ENCODE measurements around the gene TNS3. TPM values are rescaled to one million over a fixed set of nuclear protein-coding genes. Genes with fewer than 3 reads are reported as not detected.

The TNS3 gene
- total RNA-seq, 1 experiment from 2014 or later: 9.5 TPM

DNA sequence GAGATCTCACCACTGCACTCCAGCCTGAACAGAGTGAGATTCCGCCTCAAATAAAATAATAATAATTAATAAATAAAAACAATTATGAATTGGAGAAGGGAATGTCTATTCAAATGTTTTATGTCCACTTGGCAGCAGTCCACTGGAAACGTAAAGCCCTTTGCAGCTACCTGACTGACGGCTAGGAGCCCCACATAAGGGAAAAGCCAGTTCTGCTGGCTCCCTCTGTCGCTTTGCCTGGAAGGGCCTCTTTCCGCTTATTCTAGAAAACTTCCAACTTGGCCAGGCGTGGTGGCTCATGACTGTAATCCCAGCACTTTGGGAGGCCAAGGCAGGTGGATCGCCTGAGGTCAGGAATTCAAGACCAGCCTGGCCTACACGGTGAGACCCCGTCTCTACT lies 6.1 kb upstream of the TNS3 start:
- H3K79me2 ChIP-seq (ENCODE audit: insufficient read depth, low read length): no peaks in the 10 kb centered on the region
- no peak overlapping the region for H2BK12ac ChIP-seq (ENCODE audit: insufficient read length, low read depth, low read length)
- no peaks in the 10 kb centered on the region for H3K27me3 ChIP-seq (ENCODE audit: insufficient read depth, low read length)
- TF ChIP-seq, protein P1, sequence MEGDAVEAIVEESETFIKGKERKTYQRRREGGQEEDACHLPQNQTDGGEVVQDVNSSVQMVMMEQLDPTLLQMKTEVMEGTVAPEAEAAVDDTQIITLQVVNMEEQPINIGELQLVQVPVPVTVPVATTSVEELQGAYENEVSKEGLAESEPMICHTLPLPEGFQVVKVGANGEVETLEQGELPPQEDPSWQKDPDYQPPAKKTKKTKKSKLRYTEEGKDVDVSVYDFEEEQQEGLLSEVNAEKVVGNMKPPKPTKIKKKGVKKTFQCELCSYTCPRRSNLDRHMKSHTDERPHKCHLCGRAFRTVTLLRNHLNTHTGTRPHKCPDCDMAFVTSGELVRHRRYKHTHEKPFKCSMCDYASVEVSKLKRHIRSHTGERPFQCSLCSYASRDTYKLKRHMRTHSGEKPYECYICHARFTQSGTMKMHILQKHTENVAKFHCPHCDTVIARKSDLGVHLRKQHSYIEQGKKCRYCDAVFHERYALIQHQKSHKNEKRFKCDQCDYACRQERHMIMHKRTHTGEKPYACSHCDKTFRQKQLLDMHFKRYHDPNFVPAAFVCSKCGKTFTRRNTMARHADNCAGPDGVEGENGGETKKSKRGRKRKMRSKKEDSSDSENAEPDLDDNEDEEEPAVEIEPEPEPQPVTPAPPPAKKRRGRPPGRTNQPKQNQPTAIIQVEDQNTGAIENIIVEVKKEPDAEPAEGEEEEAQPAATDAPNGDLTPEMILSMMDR (conservative IDR thresholded peaks at IDR 0.05): no peak
- peak overlapping the region in 1 of 3 experiments; percentile 55; a peak in 1 of 7 replicates for H3K27ac Mint-ChIP-seq
- H3K23ac ChIP-seq (ENCODE audit: insufficient read length, low read depth, low read length): no peak overlapping the region
- H3K9ac ChIP-seq (ENCODE audit: extremely low read depth, insufficient read length, low read length): no peak overlapping the region
- H3K4me1 ChIP-seq (ENCODE audit: insufficient read depth, low read length): peaks cover 13% of the 10 kb centered on the region; the same call in 1 of the 2 replicates
- peaks cover 27 to 33% of the 10 kb centered on the region in 2 experiments for H3K4me1 Mint-ChIP-seq
- DNase-seq: no peak
- no peak overlapping the region for H3K56ac ChIP-seq (ENCODE audit: insufficient read length, low read depth, low read length)
- H2BK15ac ChIP-seq (ENCODE audit: low read depth, low read length): no peak overlapping the region
- no peak overlapping the region for H3K4me2 ChIP-seq (ENCODE audit: insufficient read depth, insufficient read length, low read length)
- H2BK5ac ChIP-seq (ENCODE audit: insufficient read length, low read length): no peak overlapping the region
- no peak overlapping the region for H2BK20ac ChIP-seq (ENCODE audit: low read depth, low read length, poor library complexity, severe bottlenecking)
- H3K27ac ChIP-seq (ENCODE audit: insufficient read length, low read depth, low read length): no peak overlapping the region
- H3K36me3 Mint-ChIP-seq (ENCODE audit: insufficient read depth in 1 of 3, low read depth in 3 of 3): peaks cover 0 to 6% (median 0%) of the 10 kb centered on the region in 3 experiments; a peak in 3 of 7 replicates
- peaks cover 41% of the 10 kb centered on the region for H3K27me3 Mint-ChIP-seq (ENCODE audit: low read depth)
- no peak overlapping the region for H4K91ac ChIP-seq (ENCODE audit: insufficient read length, low read depth, low read length)
- H3K18ac ChIP-seq (ENCODE audit: insufficient read length, low read depth, low read length): no peak overlapping the region
- no peak overlapping the region for H3K14ac ChIP-seq (ENCODE audit: insufficient read depth, low read length)
- no peak overlapping the region for H3K4ac ChIP-seq (ENCODE audit: low read depth, low read length)
- H3K9me3 Mint-ChIP-seq: peaks cover 6% of the 10 kb centered on the region in 2 experiments
- H3T11ph ChIP-seq (ENCODE audit: low read length): no peak overlapping the region
- H3K79me1 ChIP-seq (ENCODE audit: insufficient read depth, low read depth, low read length, poor library complexity, severe bottlenecking): no peaks in the 10 kb centered on the region
- H3K23me2 ChIP-seq (ENCODE audit: insufficient read length, low read depth, low read length, poor library complexity, severe bottlenecking): no peaks in the 10 kb centered on the region
- no peak overlapping the region for H3K4me3 Mint-ChIP-seq
- no peaks in the 10 kb centered on the region for H3K9me3 ChIP-seq (ENCODE audit: control insufficient read depth, low read depth, low read length)
- no peak overlapping the region for H4K8ac ChIP-seq (replicated peaks; ENCODE audit: insufficient read length, low read depth, low read length)
- no peak overlapping the region for H4K5ac ChIP-seq (ENCODE audit: insufficient read length, low read depth, low read length)
- WGBS (ENCODE audit: extremely low coverage, insufficient read length, low lambda C conversion rate): no CpG with 5 or more reads among the region's 9 CpGs
- H2AK5ac ChIP-seq (ENCODE audit: insufficient read length, low read length): no peak overlapping the region
- H2BK120ac ChIP-seq (ENCODE audit: low read depth, low read length, poor library complexity, severe bottlenecking): no peak overlapping the region
- H2AFZ ChIP-seq (ENCODE audit: low read length): no peak overlapping the region
- H4K20me1 ChIP-seq (ENCODE audit: control insufficient read depth, insufficient read depth, insufficient read length): no peaks in the 10 kb centered on the region
